ENCODE results near the gene USF3.

- TF ChIP-seq EZH2 (IDR thresholded peaks at IDR 0.05; ENCODE audit: low read depth, unreplicated experiment) (no peak), CTCF (conservative IDR thresholded peaks at IDR 0.05; ENCODE audit: low read depth in 2 of 2) (no peak), POLR2AphosphoS5 (IDR thresholded peaks at IDR 0.05; ENCODE audit: low read depth) (no peak), REST (IDR thresholded peaks at IDR 0.05; ENCODE audit: unreplicated experiment) (no peak)
These were observed 20.9 kb upstream of the USF3 start for GRCh38 chr3:113717308-113717707.
